Adrenal gland (tissue), 5 donors: Measurements from ENCODE around the gene LMAN2.

Source experiments
- POLR2A ChIP-seq, 2 donors: fragments of 450-650 bp; IDR thresholded peaks; one replicate each; pipeline ENCODE4 v1.6.1; 2017; ENCODE audit warnings: antibody characterized with exemption in 2 of 2, mild to moderate bottlenecking in 2 of 2, moderate library complexity in 1 of 2
- TF ChIP-seq, protein P1 (sequence below), 6 experiments: fragments of 450-650 bp in 4 of 6; fragments of 200-600 bp in 2 of 6; sonication (generic) in 1 of 6; IDR thresholded peaks; 1 replicate in 5 of 6; 2 replicates in 1 of 6; pipeline versions ENCODE4 v1.5.1 to v1.8.0; 2016 to 2021; ENCODE audit warnings: antibody characterized with exemption in 6 of 6, mild to moderate bottlenecking in 2 of 6, moderate library complexity in 1 of 6
- donor health status: DM: no; HTN: no; CAD: no.

DNA sequence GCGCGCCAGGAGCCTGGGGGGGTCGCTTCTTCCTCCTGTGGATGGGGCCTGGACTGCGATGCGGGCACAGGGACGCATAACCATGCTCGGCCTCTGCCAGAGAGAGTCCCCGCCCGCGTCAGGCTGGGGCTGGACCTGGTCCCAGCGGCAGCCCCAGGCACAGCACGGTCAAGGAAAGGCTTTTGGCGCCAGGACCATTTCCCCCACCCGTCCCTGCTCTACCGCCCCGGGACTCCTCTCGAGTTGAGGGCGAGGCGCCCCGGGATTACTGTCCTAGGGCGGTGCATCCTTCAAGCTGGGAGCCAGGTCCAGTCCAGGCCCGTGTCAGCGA is 40.1 kb downstream of the LMAN2 start:
- TF ChIP-seq, protein P1, sequence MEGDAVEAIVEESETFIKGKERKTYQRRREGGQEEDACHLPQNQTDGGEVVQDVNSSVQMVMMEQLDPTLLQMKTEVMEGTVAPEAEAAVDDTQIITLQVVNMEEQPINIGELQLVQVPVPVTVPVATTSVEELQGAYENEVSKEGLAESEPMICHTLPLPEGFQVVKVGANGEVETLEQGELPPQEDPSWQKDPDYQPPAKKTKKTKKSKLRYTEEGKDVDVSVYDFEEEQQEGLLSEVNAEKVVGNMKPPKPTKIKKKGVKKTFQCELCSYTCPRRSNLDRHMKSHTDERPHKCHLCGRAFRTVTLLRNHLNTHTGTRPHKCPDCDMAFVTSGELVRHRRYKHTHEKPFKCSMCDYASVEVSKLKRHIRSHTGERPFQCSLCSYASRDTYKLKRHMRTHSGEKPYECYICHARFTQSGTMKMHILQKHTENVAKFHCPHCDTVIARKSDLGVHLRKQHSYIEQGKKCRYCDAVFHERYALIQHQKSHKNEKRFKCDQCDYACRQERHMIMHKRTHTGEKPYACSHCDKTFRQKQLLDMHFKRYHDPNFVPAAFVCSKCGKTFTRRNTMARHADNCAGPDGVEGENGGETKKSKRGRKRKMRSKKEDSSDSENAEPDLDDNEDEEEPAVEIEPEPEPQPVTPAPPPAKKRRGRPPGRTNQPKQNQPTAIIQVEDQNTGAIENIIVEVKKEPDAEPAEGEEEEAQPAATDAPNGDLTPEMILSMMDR (IDR thresholded peaks at IDR 0.05): peak in 1 of 6 experiments; percentile 14
- no peak for TF ChIP-seq POLR2A (IDR thresholded peaks at IDR 0.05)
